Activated T-cell treated with anti-CD3 and anti-CD28 coated beads for 48 hours (primary cell): ENCODE measurements around the gene GNB5.
"Not testable (repeated sequence)": the region's sequence is repeated elsewhere in the genome, so short reads cannot be mapped to it uniquely, and the experiment has no call there.

Experiments
- DNase-seq: peaks from one replicate; pipeline ENCODE4 v3.0.0-alpha.2; 2020; ENCODE audit warnings: low read depth

GNB5 gene

GRCh38 chr15:52093167-52093538 lies 98.0 kb downstream of the GNB5 start:
- no peak for DNase-seq

GRCh38 chr15:52090193-52090592 lies 101.0 kb downstream of the GNB5 start:
- no peak for DNase-seq

- no peak for DNase-seq
Measured at GRCh38 chr15:52086011-52086786, 105.0 kb downstream of the GNB5 start.

GRCh38 chr15:52085299-52085698 lies 105.9 kb downstream of the GNB5 start:
- DNase-seq: no peak

- no peak for DNase-seq
Measured at GRCh38 chr15:52083603-52084002, 107.6 kb downstream of the GNB5 start.

- not testable (repeated sequence) for DNase-seq
Measured at GRCh38 chr15:52083037-52083359, 108.2 kb downstream of the GNB5 start.

GRCh38 chr15:52082197-52083036 lies 108.8 kb downstream of the GNB5 start:
- no peak for DNase-seq

GRCh38 chr15:52080706-52081392 lies 110.3 kb downstream of the GNB5 start:
- DNase-seq: no peak

GRCh38 chr15:52080031-52080430 lies 111.2 kb downstream of the GNB5 start:
- no peak for DNase-seq

GRCh38 chr15:52078876-52079700 lies 112.1 kb downstream of the GNB5 start:
- DNase-seq: peak; percentile 73

- no peak for DNase-seq
Measured at GRCh38 chr15:52078197-52078875, 112.9 kb downstream of the GNB5 start.

GRCh38 chr15:52076889-52077781 lies 114.1 kb downstream of the GNB5 start:
- DNase-seq: peak; percentile 21

- no peak for DNase-seq
Measured at GRCh38 chr15:52071570-52071969, 119.6 kb downstream of the GNB5 start.

- no peak for DNase-seq
Measured at GRCh38 chr15:52069559-52069958, 121.6 kb downstream of the GNB5 start.

- no peak for DNase-seq
Measured at GRCh38 chr15:52068004-52068615, 123.1 kb downstream of the GNB5 start.

- DNase-seq: no peak
Measured at GRCh38 chr15:52067545-52067926, 123.7 kb downstream of the GNB5 start.

GRCh38 chr15:52066842-52067544 lies 124.2 kb downstream of the GNB5 start:
- DNase-seq: no peak
